ENCODE data around the gene FBN3.

FBN3 gene

GRCh38 chr19:8148410-8149260 lies 757 bp downstream of the FBN3 start:
- no peak for DNase-seq

- DNase-seq, result no peak
Observed at GRCh38 chr19:8148088-8148409, 1.3 kb downstream of the FBN3 start.

- no peak for DNase-seq
Observed at GRCh38 chr19:8147582-8147978, 1.8 kb downstream of the FBN3 start.

- DNase-seq, result no peak
Observed at GRCh38 chr19:8146877-8147581, 2.4 kb downstream of the FBN3 start.

GRCh38 chr19:8144273-8144995 lies 5.0 kb downstream of the FBN3 start:
- no peak for DNase-seq

GRCh38 chr19:8143041-8143440 lies 6.4 kb downstream of the FBN3 start:
- DNase-seq, result no peak

- no peak for DNase-seq
Observed at GRCh38 chr19:8142513-8142900, 6.9 kb downstream of the FBN3 start.

GRCh38 chr19:8141726-8142512 lies 7.5 kb downstream of the FBN3 start:
- no peak for DNase-seq

GRCh38 chr19:8138201-8138600 lies 11.2 kb downstream of the FBN3 start:
- no peak for DNase-seq

GRCh38 chr19:8137425-8137824 lies 12.0 kb downstream of the FBN3 start:
- no peak for DNase-seq

GRCh38 chr19:8135946-8136618 lies 13.3 kb downstream of the FBN3 start:
- no peak for DNase-seq

GRCh38 chr19:8132858-8133458 lies 16.4 kb downstream of the FBN3 start:
- no peak for DNase-seq

GRCh38 chr19:8131517-8131916 lies 17.9 kb downstream of the FBN3 start:
- no peak for DNase-seq

GRCh38 chr19:8129061-8129618 lies 20.3 kb downstream of the FBN3 start:
- no peak for DNase-seq

- no peak for DNase-seq
Observed at GRCh38 chr19:8128551-8128950, 20.8 kb downstream of the FBN3 start.

GRCh38 chr19:8127311-8127710 lies 22.1 kb downstream of the FBN3 start:
- DNase-seq, result no peak

- no peak for DNase-seq
Observed at GRCh38 chr19:8126511-8126910, 22.9 kb downstream of the FBN3 start.

- DNase-seq, result no peak
Observed at GRCh38 chr19:8126008-8126407, 23.4 kb downstream of the FBN3 start.

- DNase-seq, result no peak
Observed at GRCh38 chr19:8123683-8124082, 25.7 kb downstream of the FBN3 start.
